HK-2 (cell line): ENCODE data around the gene APOL1.
A peak's percentile ranks its signal among the peaks of the same experiment; 100 is the strongest.
"Not testable (repeated sequence)": the region's sequence is repeated elsewhere in the genome, so short reads cannot be mapped to it uniquely, and the experiment has no call there.

Experiments
- DNase-seq: peaks from one replicate; pipeline ENCODE4 v3.0.0-alpha.2; 2018; ENCODE audit not compliant: unreplicated experiment

Gene APOL1

DNA sequence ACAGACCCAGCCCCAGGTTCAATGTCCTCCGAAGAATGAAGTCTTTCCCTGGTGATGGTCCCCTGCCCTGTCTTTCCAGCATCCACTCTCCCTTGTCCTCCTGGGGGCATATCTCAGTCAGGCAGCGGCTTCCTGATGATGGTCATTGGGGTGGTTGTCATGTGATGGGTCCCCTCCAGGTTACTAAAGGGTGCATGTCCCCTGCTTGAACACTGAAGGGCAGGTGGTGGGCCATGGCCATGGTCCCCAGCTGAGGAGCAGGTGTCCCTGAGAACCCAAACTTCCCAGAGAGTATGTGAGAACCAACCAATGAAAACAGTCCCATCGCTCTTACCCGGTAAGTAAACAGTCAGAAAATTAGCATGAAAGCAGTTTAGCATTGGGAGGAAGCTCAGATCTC is 14.1 kb downstream of the APOL1 start:
- no peak for DNase-seq

DNA sequence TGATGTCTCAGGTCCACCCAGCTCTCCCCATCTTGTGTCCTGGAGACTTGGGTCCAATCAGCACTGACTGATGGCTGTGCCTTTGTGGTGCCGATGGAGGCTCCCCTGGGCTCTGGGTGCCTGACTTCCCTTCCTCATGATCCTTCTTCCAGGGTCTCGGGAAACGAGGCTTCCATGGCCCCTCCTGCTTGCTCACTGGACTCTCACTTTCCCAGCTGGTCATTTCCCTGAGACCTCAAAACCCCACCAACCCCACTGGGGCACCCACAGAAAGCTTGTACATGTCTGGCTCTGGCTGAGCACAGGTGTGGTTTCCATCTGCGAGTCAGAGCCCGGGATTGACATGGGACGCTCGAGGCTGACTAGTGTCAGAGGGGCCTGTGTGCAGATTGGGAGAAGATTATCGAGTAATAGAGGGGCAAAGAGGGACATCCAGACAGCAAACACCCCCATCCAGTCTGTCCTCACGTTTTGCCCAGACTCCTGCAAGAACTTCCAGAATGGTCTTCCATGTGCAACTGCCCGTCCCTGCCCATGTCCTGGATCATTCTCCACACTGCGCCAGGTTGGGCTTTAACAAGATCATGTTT is 15.1 kb downstream of the APOL1 start:
- no peak for DNase-seq

GRCh38 chr22:36271231-36271630 is 18.3 kb downstream of the APOL1 start:
- DNase-seq, result not testable (repeated sequence)

DNA sequence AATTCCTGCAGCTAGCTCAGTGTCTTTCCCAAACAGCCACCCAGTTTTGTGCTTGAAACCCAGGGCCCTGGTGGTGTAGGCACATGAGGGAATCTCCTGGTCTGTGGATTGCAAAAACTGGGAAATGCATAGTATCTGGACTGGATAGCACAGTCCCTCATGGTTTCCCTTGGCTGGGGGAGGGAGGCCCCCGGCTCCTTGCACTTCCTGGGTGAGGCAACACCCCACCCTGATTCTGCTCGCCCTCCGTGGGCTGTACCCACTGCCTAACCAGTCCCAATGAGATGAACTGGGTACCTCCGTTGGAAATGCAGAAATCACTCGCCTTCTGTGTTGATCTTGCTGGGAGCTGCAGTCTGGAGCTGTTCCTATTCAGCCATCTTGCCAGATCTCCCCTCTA is 19.0 kb downstream of the APOL1 start:
- DNase-seq, result not testable (repeated sequence)

DNA sequence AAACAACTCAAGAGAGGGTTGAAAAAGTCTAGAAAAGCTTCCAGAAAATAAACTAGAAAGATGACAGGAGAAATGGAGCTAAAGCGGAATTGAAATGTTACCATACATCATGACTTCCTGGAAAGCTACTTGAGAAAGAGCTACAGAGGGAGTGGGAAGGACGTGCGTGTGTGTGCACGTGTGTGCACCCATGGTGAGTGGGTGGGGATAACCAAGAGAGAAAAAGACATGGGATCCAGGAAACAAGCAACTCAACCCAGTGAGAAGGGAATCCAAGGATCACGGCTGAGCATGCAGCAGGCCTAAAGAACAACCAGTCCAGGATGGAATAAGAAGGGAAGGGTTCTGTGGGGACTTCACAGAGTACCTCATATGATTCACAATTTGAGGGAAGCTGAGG is 21.6 kb downstream of the APOL1 start:
- no peak for DNase-seq

DNA sequence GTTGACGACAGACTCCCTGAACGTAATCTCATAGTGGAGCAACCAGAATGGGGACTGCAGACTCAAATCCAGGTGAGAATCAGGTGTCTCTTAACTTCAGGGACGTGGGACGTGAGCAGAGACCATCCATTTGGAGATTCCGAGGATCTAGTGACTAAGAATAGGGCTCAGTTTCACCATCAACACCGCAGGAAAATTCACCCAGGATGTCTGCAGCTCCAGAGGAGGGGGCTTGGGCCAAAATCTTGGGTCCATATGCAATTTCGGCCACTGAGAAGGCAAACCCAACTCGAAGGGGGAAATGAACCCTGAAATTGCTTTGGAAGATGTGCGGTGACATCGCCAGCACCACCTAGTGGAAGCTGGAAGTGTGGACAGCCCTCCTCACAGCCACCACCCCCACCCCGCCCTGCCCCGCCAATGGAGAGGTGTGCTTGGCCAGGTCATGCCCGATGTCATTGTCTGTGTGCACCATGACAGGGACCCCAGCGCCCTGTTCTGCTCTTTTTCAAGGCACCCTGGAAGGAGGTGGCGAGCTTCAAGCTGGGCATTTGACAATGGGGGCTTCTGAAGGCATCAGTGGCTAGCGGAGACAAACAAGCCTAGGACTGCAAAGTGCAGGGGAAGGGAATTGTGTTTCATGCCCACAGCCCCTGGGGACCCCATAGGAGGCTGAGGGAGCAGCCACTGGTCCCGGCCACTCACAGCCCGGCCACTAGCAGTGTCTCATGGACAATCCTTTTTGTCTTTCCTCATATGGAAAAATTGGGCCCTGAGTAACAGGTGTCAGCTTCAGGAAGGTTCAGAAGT is 24.8 kb downstream of the APOL1 start:
- DNase-seq, result peak; percentile 81

DNA sequence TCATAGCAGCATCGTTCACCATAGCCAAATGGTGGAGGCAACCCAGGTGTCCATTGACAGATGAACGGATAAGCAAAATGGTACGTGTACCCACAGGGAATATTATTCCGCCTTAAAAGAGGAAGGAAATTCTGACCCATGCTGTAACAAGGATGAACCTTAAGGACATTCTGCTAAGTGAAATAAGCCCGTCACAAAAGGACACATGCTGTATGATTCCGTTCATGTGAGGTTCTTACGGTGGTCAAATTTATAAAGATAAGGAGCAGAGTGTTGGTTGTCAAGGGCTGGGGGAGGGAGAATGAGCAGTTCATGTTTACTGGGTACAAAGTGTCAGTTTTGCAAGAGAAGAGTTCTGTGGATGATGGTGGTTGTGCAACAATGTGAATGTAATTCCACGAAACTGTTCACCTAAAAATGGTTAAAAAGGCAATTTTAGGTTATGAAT is 26.3 kb downstream of the APOL1 start:
- no peak for DNase-seq

DNA sequence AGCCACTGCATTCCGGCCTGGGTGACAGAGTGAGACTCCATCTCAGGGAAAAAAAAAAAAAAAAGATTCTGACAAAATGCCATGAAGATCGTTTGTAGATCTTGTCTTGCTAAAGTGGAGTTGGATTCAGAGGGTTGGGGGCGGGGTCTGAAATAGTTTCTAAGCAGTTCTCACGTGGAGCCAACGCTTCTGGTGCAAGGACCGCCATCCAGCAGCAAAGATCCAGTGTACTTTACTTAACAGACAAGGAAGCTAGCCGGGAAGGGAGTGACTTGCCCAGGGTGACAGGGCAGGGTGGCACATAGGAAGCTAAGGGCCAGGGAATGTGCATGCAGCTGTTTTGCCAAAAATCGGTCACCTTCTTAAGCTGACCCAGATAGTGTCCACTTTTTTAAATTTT is 27.4 kb downstream of the APOL1 start:
- DNase-seq, result no peak

DNA sequence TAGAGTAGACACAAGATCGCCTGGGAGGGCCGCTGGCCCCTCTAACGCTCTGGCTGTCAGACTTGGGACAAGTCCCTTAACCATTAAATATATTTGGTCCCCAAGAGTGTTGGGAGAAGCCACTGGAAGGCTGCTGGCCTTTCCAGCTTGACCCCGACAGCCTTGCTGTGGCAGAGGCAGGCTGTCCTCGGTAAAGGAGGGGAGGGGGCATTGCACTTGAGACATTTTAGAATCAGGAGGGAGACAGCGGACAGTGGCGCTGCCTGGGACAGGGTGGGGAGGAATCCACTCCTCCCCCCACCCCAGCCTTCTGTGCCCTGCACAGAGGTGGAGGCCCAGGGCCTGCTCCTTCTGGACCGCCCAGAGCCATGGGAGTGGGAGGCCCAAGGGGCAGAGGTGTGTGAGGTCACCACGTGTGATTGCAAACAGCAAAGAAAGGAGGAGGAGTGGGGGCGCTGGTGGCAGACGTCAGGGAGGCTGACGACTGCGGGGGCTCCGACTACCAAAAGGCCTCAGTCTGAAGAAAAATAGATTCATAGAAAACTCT is 28.9 kb downstream of the APOL1 start:
- no peak for DNase-seq

DNA sequence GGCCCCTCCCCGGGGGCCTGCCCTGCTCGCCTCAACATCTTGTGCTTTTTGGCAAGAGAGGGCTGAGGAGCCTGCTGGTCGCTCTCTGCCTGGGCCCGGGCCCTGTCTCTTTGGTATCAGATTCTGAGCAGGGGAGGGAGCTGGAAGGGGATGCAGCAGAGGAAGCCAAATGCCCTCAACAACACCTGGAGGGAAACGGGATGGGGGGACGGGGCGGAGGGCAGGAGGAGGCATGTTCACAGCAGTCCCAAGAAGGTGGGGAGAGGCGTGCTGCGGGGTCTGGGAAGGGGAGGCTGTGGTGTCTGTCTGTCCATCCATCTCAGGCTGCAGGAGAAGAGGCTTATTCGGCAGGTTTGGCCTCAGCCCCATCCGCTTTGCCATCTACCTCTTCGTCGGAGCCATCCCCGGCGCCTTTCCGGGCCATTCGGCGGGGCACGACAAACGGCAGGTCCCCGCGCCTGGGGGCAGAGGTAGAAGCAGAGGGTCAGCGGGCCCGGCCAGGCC is 29.4 kb downstream of the APOL1 start:
- no peak for DNase-seq

DNA sequence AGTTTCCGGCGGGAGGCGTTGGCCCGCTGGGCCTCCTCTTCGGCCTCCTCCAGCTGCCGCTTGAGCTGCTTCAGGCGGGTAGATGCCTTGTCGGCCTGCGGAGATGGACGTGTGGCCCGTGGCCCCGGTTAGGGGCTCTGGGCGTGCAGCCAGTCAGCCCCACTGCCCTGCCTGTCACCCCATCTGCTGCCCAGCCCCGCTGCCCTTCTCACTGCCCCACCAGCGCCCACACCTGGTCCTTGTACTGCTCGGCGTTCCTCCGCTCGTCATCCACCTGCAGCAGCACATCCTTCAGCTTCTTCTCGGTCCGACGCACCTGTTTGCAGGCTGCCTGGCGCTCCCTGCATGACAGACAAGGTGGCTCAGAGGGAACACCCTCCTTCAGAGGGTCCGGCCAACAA is 31.2 kb downstream of the APOL1 start:
- no peak for DNase-seq

- no peak for DNase-seq
Observed at GRCh38 chr22:36285017-36285416, 32.1 kb downstream of the APOL1 start.

DNA sequence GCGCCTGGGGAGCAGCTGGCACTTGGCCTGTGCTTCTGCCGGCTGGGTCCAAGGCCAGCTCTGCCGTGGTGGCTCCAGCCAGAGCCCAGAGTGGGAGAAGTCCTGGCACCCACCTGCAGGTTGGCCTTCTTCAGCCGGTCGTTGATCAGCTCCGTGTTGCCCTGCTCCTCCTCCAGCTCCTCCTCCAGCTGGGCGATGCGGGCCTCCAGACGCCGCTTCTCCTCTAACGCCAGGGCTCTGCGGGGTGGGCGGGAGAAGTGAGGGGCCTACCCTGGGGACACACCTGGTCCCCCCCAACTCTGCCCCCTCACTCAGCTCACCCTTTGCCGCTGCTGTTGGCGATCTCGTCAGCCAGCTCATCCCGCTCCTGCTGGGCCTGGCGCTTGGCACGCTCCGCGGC is 32.6 kb downstream of the APOL1 start:
- no peak for DNase-seq

DNA sequence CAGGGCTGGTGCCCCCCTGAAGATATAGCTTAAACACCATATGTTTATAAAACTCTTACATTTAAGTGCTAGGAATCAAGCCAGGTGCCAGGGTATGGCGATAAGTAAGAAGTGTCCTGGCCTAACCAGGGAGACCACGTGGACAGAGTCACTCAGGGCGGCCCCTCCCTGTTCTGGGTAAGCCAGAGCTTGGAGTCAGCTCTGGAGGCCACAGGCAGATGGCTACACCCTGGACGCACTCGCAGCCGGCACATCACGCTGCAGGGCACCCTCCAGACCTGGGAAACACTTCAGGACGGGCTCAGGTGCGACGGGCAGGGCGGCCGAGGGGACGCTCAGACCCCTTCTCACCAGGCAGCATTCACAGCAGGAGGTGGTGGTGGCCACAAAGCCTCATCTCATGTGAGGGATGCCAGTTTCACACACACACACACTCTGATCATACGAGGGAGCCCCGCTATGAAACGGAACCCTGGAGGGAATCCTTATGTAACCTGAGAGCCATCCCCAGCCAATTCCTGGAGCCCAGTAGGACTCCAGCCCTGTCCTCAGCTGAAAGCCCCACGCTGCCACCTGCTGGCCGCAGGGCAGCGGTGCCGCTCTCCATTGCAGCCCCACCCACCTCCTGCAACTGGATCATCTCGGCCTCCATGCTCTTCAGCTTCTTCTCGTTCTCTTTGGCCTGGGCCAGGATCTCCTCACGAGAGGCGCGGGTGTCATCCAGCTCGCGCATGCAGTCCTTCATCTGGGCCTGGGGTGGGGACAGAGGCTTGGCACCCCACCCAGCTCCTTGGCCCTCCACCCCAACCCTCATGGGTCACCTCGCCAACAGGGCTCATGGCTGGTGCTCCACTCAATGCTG is 33.4 kb downstream of the APOL1 start:
- peak; percentile 73 for DNase-seq

DNA sequence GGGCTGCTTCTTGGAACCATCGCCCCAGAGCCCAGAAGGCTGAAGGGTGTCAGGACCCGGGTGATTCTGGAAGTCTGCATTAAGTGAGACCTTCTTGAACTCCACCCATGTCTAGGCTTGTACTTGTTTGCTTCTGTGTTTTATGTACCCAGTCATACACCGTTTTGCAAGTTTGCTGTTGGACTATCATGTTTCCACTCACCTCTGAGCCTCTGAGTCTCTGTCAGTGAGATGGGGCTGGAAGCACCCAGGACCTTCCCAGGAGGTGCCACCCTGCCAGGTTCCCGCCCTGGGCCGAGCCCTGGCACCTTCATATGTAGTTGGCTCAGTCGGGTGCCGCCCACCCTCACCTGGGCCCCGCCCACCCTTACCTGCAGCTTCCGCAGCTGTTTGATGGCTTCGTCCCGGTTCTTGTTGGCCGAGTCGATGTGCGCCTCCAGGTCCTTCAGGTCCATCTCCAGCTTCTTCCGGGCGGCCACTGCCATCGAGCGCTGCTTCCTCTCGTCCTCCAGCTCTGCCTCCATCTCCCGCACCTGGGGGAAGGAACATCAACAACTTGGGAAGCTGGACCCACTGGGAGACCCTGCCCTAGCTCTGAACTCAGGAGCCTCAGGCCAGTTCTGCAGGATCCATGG is 35.1 kb downstream of the APOL1 start:
- no peak for DNase-seq

DNA sequence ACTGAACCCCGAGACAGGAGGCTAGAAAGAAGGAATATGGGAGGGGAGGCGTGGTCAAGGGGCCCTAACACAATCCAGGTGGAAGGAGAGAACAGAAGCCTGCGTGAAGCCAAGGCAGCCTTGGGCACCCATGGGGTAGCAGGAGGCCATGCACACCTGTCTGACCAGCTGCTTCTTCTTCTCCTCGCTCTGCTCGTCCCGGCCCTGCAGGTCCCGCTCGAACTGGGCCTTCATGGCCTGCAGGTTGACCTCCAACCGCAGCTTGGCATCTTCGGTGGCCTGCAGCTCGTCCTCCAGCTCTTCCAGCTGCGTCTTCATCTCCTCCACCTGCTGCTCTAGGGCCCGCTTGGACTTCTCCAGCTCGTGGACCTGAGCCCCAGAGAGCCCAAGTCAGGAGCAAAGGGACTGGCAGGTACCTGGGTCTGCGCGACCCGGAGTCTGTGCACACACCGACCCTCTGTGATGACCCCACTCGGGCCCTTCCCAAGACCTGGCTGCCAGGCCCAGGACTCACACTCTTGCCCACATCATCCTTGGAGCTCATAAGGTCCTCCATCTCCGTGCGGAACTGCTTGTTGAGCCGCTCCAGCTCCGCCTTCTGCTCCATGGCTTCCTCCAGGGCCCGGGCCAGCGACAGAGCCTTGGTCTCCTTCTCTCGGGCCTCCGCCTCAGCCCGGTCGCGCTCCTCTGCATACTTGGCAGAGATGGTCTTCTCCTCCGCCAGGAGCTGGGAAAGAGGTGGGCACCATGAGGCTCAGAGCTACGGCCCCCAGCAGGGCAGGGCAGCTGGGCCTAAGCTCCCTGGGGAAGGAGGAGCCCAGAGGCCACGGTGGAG is 35.9 kb downstream of the APOL1 start:
- no peak for DNase-seq

DNA sequence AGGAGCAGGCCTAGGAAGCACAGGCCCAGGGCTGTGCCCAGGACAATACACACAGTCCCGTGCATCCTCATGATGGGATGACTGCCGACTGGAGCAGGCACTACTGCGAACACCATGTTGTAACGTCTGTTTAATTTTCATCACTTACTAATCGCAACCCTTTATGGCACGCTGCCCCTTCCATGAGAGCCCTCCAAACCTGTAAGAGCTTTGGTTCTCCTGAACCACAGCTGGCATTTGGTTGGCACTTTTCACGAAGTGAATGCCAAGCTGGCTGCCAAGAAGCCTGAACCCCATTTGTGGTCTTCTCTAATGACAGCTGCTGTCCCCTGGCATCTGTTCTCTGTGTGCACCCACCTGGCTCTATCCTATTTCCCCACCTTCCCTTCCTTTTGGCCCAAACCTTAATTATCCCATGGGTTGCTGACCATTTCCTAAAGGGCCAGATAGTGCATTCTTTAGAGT is 36.5 kb downstream of the APOL1 start:
- no peak for DNase-seq

GRCh38 chr22:36289948-36290371 is 37.0 kb downstream of the APOL1 start:
- DNase-seq, result not testable (repeated sequence)

DNA sequence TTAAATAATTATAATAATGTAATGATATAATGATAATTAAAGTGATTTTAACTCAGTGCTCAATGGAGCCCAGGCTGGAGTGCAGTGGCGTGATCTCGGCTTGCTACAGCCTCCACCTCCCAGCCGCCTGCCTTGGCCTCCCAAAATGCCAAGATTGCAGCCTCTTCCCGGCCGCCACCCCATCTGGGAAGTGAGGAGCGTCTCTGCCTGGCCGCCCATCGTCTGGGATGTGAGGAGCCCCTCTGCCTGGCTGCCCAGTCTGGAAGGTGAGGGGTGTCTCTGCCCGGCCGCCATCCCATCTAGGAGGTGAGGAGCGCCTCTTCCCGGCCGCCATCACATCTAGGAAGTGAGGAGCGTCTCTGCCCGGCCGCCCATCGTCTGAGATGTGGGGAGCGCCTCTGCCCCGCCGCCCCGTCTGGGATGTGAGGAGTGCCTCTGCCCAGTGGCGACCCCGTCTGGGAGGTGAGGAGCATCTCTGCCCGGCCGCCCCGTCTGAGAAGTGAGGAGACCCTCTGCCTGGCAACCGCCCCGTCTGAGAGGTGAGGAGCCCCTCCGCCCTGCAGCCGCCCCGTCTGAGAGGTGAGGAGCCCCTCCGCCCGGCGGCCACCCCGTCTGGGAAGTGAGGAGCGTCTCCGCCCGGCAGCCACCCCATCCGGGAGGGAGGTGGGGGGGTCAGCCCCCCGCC is 37.6 kb downstream of the APOL1 start:
- DNase-seq, result not testable (repeated sequence)
